Measurements from ENCODE around the gene FHL2.
A peak's percentile ranks its signal among the peaks of the same experiment; 100 is the strongest.
"Not testable (repeated sequence)": the region's sequence is repeated elsewhere in the genome, so short reads cannot be mapped to it uniquely, and the experiment has no call there.

The FHL2 gene

GRCh38 chr2:105398336-105399206, at the start of gene FHL2:
Gene FHL2, minus strand, starts transcription at chr2:105399051. Its CDS starts 12,535 bp downstream, at chr2:105386516.
- DNase-seq = peak; percentile 80

DNA sequence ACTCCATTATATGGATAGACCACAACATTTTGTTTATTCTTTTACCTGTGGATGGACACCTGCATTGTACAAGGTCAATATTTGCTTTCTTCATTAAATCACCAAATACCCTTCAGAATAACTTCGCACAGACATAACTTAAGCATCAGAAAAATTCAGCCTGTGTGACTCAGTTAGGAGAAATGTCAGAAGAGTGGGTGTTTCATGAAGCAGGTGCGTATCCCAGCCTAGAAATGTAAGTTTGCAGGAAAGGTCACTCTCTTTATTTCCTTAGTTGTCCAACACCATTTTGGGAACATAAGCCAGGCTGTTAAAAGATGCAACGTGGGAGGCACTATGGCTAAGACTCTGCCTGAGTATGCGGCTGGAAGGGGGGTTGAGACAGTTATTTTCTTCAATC, 48.6 kb upstream of the FHL2 start:
- no peak for DNase-seq

DNA sequence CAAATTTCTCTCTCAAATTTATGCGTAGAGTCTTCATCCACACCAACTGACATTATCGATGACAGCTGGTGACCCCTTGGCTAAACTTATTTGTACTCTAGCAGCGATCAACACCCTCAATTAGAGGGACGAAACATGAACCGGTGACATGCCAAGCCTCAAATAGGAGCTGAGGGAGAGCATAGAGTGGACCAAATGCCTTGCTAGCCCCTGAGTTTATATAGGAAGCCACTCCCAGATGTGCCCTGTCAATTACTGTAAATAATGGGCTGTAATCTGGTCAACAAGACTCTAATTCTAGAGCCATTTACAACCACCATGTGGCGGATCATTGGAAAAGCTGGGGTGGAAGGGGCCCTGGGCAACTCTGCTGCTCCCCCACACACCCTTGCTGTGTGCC, 47.6 kb upstream of the FHL2 start:
- no peak for DNase-seq

- no peak for DNase-seq
Measured at GRCh38 chr2:105445976-105446375, 47.1 kb upstream of the FHL2 start.

- no peak for DNase-seq
Measured at GRCh38 chr2:105445498-105445897, 46.6 kb upstream of the FHL2 start.

GRCh38 chr2:105443617-105444598, 45.1 kb upstream of the FHL2 start:
- no peak for DNase-seq

GRCh38 chr2:105442721-105443120, 43.9 kb upstream of the FHL2 start:
- DNase-seq = no peak

GRCh38 chr2:105442056-105442455, 43.2 kb upstream of the FHL2 start:
- no peak for DNase-seq

DNA sequence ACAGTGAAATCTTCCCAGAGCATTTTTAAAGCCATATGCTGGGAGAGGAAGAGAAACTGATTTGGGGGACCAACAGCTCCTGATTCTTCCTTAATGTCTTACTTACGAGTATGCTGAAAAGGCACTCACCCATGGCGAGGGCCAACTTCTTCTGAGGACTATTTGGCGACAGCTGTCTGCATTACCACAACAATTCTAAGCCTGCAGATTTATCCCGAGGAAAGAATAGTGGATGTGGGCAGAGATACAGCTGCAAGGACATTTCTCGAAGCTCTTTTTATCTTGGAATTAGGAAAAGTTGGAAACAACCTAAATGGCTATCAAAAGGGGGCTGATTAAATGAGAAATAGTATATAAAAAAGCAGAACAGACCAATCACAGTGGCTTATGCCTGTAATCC, 40.3 kb upstream of the FHL2 start:
- no peak for DNase-seq

DNA sequence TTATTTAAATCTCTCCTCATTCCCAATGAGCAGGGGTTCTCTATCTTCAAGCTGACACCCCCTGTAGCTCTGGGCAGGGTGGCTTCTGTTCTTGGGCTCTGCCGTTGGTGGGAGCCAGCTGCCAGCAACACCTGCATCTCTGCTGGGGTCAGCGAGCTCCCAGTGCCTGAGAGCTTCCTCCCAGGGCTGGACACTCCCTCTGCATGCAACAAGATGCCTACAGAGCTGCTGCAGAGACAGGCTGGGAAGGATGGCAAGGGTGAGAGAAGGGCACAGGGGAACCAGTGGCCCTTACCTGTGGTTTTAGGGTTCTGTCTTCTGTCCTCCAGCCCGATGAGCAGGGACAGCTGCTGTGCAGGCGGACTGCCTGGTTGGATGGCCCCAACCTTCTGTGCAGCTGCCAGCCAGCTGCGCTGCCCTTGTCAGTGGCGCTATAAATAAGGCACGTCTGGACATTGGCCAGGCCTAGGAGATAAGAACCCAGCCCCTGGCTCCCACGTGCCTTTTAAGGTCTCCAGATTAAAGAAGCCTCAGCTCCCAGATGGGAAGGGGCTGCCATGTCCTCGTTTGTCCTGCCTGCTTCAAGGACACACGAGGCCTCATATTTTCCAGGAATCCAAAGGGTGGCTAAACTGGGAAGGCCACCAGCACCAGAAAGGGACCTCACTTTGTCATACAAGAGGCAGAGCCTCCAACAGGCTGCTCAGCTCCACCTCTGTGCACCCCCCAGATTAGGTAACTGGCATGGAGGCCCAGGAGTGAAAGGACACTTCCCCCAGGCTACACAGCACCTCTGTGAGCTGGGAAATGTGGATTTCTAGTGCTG, 39.5 kb upstream of the FHL2 start:
- DNase-seq = no peak

DNA sequence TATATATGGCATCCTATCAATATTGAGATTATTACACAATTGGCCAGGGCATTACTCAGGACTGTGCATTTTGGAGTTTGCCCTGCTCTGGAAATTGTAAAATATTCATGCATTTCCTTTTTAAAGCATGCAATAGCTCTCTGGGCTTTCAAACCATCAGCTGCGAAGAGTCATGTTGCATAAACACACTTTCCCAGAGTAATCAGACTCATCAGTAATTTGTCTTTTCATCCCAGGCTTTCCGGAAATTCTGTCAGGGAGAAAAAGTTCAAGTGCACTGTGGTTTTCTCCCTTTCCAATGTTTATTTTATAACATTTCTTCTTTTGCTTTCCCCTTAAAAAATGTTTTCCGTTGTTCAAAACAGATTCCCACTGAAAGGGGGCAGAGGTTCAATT, 38.9 kb upstream of the FHL2 start:
- DNase-seq = no peak

DNA sequence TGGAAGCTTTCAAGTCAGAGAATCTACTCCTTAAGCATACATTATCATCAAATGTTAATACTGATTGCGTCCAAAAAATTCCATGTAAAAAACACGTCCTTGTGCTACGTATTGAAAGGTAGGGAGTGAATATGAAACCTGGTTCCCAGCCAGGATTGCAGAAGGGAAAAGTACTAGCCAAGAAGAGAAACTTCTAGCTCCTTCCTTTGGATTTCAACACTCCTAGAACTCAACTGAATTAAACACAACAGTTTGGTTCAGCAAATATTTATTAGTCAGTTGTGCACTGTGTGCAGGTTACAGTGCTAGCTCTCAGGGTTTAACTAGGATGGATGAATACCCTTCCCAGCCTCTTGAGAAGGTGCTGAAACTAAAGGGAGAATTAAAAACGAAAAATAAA, 33.9 kb upstream of the FHL2 start:
- no peak for DNase-seq

- no peak for DNase-seq
Measured at GRCh38 chr2:105432044-105432399, 33.2 kb upstream of the FHL2 start.

- no peak for DNase-seq
Measured at GRCh38 chr2:105431367-105432043, 32.7 kb upstream of the FHL2 start.

DNA sequence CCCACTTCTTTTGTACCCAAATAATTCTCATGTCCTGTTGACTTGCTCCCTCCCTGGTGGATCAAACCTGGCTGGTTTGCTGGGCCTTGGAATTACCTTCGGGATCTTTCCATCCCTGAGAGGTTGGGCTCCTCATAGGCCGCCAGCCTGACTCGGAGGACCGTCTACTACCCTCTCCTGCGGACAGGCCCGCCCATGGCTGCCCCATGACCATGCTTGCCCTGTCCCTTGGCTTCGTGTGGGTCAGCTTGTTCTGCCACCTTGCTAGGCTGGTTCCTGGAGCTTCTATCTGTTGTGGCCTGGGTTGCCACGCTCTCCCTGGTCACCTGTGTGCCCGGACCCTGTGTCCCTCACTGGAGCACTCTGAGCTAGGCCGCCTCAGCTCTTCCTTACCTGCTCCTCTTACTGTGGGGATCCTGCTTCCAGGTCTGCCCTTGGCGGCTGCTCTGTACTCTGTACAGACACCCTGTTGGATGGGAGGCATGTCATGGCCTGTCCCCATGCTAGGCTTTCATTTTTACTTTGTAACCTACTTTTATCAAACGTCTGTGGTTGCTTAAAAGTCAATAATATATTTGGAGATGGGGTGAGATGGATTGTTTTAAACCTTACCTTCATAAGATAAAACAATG, 29.7 kb upstream of the FHL2 start:
- no peak for DNase-seq

DNA sequence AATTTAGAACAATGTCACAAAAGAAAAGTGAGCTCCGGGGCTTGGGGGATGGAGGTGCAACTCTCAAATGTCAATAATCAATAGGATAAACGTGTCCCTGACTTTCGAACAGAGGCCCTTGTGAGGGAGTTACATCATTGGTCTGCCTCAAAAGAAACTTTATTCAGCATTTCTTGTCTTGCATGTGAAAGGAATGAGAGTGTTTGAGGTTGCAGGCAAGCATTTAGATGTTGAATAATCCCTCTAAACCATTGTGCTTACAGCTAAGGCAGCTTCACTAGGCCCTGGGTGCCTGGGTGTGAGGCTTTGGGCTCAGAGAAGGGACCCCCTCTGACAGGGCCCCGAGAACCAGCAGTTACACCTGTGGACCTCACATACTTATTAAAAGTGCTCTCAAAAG, 28.6 kb upstream of the FHL2 start:
- no peak for DNase-seq

- no peak for DNase-seq
Measured at GRCh38 chr2:105426626-105427292, 27.9 kb upstream of the FHL2 start.

DNA sequence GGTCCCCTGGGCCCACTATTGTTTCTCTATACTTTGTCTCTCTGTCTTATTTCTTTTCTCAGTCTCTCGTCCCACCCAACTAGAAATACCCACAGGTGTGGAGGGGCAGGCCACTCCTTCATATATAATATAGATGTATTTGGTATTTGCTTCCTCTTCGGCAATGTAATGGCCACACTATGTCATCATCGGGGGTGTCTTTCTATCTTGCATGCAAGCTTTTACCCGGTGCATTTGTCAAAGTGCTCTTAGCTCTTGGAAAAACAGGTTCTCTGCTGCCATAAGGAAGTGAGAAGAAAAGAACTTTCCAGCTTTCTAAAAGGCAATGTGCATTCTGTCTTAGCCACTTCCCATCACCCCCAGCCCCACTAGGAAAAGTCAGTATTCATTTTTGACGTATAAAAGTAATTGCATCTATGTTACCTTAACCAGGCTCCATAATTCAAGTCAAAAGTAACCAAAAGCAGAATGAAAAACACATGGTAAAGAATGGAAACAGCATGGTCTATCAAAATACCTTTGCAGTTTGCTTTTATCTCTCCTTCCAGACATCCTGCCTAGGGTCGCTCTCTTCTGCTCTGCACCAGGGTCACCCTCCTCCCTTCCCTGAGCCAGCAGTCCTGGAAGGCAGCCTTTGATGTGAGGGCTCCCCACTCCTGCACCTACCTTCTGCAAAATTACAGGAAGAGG, 27.2 kb upstream of the FHL2 start:
- no peak for DNase-seq

- DNase-seq = not testable (repeated sequence)
Measured at GRCh38 chr2:105424836-105425235, 26.0 kb upstream of the FHL2 start.

- no peak for DNase-seq
Measured at GRCh38 chr2:105422801-105423200, 23.9 kb upstream of the FHL2 start.

- no peak for DNase-seq
Measured at GRCh38 chr2:105421053-105421452, 22.2 kb upstream of the FHL2 start.
